ENCODE results near the gene BATF3.
"Not testable (repeated sequence)": the region's sequence is repeated elsewhere in the genome, so short reads cannot be mapped to it uniquely, and the experiment has no call there.

The BATF3 gene

DNA sequence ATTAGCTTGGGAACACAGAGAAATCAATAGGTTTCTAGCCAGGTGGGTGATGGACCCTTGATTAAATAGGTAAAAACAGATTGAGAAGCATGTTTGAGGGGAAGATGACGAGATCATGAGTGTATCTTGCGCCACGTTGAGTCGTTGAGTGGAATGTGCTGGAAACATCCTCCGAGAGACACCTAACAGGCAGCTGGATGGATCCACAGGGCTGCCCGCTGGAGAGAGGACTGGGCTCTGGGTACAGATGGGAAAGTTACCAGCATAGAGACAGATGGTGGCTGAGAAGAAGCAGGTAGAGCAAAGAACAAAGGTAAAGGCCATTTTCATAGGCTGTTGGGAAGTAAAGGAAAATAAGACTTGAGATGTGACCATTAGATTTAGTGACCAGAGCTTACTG is 15.6 kb downstream of the BATF3 start:
- no peak for DNase-seq

DNA sequence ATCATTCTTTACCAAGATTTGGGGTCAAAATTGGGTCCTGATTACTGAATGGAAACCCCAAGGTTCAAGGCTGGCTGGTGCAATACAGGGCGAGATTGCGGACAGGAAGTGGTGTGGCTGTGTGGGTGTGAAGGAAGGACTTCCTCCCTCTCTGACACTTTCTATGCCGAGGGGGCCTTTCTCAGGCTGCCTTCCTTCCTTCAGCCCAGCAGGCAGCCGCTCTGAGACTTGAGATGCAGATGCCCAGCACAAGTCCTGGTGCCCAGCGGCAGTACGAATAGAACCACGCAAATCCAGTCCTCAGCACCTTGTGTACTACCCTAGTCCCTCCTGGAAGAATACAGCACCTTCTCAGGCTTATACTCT is 16.3 kb downstream of the BATF3 start:
- DNase-seq, result no peak

DNA sequence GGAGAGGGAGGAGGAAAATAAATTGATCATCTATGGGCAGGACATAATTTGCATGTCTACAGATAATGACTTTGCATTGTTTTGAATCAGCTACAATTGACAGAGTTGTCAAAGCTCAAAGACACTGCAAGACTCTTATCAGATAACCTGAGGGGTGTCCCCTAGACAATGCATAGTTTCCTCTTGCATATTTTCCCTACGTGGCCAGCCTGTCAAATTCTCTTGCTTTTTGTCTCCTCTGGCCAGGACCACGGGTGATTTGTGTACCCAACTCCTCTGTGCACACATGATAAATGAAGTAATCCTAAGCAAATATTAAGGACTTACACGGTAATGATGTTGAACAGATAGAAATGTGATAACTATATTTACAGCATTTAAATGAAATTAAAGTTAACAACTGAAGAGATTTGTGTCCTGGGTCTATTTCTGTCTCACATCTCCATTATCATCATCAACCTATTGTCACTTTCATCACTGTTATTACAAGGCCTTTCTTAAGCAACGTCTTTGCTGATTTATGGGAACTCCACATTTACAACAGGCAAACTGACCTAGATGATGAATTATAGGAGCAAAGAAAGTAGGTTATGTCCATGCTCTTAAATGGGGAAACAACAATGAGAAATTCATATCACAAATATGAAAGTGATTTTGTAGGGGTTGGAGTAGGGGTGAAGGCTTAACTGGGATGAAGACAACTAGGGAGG is 18.8 kb downstream of the BATF3 start:
- DNase-seq, result no peak

DNA sequence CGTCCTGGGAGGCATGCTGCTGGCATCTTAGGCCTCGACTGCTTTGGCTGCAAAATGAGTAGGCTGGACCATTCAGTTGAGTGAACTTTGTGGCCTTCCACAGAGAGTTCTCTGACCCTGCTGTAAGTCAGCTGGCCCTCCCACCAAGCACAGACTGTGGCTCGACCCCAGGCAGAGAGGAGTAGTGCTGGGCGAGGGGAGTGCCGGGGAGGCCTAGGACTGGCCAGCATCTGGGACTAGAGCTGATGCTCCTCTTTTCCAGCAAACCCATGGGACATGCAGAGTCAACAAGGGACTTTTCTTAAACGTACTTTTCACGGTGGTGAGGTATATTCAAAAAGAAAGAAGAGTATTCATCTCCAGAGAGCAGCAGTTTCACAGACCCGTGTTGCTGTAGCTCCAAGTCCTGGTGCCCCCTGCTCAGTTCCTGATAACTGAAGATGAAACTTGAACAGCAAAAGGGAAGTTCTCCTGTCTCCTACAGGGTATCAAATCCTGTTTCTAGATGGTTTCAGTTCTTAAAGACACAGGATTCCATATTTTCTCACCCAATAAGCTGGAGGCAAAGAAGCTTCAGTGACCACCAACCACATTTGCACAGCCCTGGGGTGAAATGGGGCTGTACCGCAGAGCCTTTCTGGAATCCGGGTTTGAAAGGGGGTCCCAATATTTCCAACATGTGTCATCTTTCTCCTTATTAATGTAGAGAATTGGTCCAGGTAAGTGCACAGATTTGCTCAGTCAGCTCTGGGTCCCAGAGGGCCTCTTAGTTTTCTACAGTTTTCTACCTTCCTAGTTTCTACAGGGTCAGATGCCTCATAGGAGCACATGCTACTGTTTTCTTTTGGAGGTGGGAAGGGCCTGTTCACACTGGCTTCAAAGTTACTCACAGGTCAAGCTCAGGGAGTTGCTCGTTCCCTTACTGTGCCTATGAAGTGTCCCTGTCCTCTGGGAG is 20.9 kb downstream of the BATF3 start:
- no peak for DNase-seq

DNA sequence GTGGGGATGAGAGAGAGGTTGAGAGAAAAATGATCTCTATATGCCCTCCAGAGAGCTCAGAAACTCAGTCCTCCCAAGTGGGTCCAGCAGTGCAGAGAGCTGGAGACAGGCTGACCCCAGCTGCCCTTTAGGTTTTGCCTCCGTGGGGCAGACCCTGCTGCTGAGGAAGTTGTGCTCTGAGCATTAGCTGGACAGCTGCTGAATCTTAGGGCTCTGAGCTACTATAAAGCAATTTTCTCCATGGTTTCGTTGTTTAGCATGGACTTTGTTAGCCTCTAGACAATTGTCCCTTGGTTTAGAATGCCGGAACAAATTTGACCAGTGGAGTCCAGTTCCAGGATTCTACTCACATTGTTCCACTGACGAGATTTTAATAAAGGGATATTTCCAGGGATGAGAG is 22.1 kb downstream of the BATF3 start:
- no peak for DNase-seq

DNA sequence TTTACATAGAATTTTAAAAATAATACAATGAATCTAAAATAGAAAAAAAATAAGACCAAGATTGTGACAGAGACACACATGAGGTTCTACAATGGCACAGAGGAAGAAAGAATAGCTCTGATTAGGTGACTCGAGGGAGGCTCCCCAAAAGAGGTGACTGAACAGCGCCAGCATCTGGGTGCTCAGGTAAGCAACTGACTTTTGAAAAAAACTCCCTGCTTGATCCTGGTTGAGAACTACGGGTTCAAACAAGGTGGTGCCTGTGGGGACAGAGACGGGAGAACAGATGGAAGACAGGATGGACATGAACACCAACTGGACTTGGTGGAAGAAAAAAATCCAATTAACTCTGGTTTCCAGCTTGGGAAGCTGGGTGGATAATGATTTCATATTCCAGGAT is 22.5 kb downstream of the BATF3 start:
- DNase-seq, result no peak

DNA sequence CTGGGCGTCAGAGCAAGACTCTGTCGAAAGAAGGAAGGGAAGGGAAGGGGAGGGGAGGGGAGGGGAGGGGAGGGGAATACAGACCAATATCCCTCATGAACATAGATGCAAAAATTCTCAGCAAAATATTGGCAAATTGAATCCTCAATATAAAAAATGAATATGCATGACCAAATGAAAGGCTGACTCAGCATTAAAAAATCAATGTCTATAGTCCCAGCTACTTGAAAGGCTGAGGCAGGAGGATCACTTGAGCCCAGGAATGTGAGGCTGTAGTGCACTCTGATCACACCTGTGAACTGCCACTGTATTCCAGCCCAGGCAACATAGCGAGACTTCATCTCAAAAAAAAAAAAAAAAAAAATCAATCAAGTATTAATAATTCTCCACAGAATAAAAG is 24.0 kb downstream of the BATF3 start:
- DNase-seq, result no peak

DNA sequence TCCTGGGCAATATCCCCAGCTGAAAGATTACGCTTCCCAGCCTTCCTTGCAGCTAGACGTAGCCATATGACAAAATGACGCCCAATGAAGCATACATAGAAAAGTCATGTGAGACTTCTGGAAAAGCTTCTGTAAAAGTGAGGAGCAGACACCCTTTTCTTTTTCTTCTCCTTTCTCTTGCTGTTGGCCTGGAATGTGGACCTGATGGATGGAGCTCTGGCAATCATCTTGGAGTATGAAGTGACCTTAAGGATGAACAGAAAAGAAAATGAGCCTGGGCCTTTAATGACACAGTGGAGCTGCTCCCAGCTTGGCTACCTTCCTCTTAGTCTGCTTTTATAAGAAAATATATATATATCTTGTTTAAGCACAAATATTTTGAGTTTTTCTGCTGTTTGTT is 24.8 kb downstream of the BATF3 start:
- DNase-seq, result no peak

DNA sequence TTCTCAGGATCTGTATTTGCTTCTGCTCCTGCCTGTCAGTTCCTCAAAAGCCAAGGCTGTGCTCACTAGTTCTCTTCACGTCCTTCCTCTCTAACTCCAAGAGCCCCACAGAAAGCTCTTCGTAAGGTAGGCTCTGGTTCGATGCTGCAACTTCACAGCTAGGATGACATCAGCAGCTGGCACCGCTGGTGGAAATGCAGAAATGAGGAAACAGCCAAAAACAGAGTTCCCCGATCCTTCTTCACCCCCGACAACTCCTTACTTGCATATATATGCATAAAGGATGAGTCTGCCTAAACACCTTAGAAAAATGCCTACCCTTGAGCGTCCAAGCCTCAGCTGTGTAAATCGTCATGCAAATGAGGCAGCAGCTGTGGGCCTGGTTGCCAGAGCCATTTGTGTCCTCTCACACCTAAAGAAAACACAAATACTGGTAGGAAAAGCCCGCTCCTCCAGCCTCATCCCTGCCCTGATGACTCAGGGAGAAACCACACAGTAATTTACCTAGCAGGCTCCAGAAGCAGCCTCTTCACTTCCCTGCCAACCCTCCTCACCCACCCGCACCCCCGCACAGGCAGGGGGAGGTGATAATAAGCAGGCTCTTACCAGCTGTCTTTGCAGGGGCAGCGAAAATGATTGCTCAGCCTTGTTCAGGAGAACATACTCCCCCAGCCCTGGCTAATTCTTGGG is 28.2 kb downstream of the BATF3 start:
- no peak for DNase-seq

DNA sequence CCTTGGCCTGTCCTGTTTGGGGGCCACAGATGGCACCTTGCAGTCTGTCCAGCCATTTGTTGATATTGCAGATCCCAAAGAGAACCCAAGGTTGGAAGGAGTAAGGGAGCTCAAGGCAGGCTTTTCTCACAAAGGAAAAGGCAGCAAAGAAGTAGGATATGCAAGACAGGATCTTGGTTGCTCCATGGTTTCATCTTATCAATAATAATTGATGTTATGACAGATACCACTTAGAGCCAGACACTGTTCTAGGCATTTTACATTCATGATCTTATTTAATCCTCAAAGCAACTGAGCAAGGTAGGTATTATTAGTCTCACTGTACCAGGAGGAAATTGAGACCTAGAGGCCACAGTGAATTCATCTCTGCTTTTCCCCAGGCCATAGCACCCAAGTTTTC is 28.8 kb downstream of the BATF3 start:
- DNase-seq, result no peak

DNA sequence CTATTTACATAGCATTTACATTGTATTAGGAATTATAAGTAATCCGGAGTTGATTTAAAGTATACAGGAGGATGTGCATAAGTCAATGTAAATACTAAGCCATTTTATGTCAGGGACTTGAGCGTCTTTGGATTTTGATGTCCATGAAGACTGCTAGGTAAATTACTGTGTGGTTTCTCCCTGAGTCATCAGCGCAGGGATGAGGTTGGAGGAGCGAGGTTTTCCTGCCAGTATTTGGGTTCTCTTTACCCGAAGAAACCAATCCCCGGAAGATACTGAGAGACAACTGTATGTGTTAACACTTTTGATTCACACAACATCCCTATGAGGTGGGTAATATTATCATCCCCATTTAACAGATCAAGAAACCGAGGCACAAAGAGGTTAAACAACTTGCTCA is 29.3 kb downstream of the BATF3 start:
- no peak for DNase-seq

DNA sequence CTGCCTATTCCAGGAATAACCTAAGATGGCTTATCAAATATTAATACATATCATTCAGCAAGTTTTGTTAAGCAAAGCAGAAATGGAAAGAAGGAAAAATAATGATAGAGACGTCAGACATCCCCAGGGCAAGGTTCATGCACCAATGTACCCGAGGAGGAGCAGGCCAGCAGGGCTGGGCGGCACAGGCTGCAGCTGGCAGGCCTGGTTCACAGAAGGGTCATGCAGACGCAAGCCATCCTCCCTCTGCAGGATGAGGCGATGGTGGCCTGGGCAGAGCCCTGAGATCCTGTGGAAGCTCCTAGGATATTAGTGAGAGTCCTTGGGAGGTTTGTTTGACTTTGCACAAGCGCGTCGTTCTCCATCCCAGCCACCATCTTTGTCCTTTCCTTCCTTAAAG is 30.0 kb downstream of the BATF3 start:
- no peak for DNase-seq

DNA sequence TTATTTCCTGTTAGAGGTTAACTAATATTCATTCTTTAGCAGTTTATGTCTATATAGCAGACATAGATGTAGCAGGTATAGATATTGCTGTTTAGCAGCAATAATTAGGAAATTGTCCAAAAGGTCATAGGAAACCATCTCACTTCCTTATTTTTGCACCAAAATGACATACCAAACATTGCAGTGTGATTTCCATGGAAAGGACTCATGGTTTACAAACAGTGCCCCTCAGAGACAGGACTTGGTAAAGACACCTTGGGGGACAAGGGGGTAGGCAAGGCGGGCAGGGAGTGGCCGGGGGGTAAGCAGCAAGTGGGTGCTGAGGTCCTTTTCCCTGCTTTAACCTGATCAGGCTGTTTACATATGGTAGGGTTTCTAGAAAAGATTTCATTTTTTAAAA is 30.5 kb downstream of the BATF3 start:
- no peak for DNase-seq

DNA sequence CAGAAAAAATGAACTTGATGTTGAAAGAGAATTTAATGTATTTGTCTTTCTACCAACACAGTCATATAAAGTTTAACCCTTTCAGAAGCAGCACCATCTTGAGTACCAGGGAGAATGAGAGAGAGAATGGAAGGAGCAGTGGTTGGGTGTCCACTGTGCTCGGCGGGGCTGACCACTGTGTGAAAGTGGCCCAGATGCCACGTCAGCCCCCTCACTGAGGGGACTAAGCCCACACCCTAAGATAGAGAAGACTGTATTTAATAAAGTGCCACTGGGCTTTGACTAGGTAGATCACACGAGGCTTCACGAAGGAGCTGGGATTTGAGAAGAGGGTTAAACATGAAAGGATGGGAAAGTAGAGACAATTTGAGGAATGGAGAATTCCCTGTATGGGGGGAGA is 31.2 kb downstream of the BATF3 start:
- no peak for DNase-seq

DNA sequence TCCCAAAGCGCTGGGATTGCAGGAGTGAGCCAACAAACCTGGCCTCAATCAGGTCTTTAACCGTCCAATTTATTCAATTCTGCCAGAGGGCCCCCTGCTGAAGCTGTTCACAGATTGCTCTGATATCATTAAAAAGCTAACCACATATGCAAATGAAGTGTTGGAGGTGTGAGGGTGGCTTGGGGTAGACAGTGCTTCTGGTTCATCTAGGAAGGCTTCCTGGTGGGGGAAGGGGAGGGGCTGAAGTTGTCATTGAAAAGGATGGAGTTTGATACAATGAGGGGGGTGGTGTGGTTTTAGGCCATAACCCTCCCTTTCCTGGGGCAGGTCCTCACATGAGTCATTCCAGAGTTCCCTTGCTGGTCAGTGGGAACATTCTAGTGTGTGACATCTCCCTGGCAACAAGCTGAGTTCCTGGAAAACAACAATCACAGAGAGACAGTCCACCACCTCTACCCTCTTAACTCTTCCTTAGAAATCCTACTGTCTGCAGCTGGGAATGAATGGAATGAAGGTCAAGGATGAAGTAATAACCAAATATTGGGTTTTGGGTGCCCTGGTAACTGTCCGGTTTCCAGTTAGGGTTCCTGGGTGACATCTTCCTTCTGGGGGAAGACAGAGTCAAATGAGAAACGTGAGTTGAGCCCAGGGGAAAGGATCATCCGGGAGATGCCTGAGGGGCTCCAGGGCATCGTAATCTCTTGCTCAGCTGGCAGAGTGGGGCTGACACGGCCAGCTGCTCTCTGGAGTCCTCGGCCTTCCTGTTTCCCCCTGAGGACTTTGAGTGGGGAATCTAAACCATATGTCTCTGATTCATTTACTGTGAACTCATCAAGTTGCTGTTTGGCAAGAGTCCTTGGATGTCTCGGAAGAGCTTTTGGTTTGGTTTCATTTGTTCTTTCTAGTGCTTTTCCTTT is 32.2 kb downstream of the BATF3 start:
- no peak for DNase-seq

DNA sequence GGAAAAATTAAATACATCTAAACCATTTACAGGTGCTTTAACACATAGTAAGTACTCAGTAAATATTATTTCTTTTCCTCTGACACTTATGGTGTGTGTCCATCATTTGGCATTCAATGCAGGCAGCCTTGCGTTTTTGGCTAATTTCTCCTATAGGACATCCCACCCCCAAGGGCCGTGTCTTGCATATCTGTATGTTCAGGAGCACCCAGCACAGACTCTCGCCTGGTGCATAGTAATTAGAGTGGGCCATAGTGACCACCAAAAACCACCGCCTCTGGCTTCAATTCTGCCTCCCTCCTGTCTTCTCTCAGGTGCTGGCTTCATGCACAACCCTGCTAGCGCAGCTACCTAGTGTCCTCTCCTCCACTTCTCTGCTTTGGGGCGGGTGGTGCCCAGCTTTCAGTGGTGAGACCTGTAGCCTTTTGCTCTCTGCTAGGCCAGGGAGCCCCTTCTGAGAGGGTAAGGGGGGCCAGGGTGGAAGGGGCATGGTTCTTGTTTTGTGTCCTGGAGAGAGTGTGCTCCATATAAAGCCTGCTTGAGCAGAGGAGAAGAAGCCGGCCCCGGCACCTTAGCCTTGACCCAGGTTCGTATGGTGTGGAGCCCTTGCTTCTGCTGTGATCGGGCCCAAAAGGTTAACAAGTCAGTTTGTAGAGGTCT is 33.4 kb downstream of the BATF3 start:
- no peak for DNase-seq

DNA sequence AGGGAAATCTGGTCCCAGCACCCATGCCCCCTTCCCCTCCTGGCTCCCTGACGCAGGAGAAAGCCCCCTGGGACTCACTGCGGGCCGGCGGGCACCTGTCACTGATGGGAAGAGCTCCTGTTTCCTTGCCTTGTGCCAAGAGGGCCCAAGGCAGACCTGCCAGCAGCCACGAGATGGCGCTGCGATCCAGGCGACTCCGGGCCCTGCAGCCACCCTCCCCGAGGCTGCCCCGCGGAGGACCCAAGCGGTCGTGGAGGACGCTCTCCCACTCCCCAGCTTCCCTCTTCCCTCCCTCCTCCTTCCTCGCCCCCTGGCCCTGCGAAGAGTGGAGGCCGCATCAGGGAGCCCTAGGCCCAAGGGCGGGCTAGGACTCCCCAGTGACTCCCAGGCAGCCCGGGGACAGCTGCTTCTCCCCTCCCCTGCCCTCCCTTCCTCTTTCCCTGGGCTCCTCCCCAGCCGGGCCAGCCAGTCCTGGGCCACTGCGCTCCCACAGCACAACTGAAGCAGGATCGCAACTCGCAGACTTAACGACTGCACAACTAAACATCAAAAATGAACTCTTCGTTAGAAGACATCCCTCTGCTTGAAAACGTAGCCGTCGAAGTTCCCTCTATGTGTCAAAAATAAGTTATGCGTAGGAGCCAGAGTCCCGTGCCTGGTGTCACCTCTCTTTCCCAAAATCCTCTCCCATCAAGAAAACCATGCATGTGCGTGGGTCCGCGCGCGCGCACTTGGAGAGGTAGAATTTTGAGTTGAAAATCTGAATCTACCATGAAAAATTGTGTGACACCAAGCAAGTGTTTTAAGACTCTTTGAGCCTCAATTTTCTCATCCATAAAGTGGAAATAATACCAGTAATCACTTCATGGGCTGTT is 34.2 kb downstream of the BATF3 start:
- peak; percentile 85 for DNase-seq

DNA sequence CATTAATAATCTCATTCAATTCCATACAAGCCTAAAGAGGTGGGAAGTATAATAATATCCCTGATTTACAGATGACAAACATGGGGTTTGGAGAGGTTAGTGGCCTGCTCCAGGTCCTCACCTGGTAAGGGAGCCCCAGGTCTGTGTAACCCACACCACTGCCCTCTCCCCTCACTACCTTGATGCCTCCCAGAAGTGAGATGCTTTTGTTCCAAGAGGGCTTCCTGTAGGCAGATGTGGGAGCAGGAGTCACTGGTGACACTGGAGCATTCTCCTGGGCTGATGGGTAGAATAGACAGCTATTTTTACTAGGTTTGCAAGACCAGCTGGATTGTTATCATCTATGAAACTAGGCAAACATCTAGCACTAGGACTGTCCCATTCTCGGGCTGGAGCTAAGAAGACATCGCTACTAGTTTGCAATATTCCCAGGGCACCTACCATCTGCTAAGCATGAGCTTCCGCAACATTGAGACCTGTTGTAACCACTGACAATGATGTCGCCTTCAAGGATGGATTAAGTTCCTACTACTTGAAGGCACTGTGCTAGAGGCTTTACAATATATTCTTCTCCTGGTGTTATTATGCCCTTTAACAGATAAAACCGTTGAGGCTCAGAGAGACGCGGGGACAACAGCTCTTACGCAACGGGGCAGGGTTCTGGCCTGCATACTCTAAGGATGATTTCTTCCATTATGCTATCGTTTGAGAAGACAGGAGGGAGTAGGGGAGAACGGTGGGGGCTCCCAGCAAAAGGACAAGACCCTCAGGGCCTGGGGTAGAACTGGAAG is 35.0 kb downstream of the BATF3 start:
- no peak for DNase-seq

DNA sequence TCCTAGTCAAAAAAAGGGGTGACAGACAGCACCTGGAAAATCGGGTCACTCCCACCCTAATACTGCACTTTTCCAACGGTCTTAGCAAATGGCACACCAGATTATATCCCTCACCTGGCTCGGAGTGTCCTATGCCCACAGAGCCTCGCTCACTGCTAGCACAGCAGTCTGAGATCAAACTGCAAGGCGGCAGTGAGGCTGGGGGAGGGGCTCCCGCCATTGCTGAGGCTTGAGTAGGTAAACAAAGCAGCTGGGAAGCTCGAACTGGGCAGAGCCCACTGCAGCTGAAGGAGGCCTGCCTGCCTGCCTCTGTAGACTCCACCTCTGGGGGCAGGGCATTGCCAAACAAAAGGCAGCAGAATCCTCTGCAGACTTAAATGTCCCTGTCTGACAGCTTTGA is 41.4 kb downstream of the BATF3 start:
- not testable (repeated sequence) for DNase-seq

DNA sequence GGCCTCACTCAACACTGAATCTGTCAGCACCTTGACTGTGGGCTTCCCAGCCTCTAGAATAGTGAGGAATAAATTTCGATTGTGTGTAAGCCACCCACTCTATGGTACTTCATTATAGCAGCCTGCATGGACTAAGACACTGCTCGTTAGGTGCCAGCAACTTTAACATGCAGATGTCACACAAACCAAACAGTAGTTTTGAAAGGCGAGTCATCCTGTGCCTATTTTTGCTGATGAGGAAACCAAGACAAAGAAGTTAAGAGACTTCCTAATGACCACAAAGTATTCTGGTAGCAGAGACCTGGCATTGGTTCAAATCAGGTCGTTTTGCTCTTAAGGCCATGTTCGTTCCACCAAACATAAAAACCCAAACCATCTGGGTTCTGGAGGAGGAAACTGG is 42.9 kb downstream of the BATF3 start:
- no peak for DNase-seq

All from CD4-positive, alpha-beta T cell treated with Interleukin-17A for 4 hours (primary cell).